Measurements from ENCODE around the gene MCF2L. TPM values are rescaled to one million over a fixed set of nuclear protein-coding genes. Genes with fewer than 3 reads are reported as not detected.

The MCF2L gene
- total RNA-seq, 1 donor from 2014 or later: 16.5 TPM

DNA sequence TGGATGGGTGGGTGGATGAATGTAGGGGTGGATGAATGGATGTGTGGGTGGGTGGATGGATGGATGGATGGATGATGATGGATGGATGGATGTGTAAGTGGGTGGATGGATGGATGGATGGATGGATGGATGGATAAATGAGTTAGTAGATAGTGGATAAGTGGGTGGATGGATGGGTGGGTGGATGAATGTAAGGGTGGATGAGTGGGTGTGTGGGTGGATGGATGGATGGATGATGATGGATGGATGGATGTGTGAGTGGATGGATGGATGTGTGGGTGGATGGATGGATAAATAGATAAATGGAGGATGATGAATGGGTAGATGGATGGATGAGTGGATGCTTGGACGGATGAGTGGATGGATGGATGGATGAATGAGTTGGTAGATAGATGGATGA, 3.2 kb downstream of the MCF2L start:
- H3K9me3 Mint-ChIP-seq (ENCODE audit: unreplicated experiment): no peaks in the 10 kb centered on the region
- no peak overlapping the region for H3K27ac Mint-ChIP-seq (ENCODE audit: unreplicated experiment)
- H3K36me3 Mint-ChIP-seq (ENCODE audit: low read depth, unreplicated experiment): peaks cover 6% of the 10 kb centered on the region
- no peak overlapping the region for H3K4me3 Mint-ChIP-seq (ENCODE audit: unreplicated experiment)
- peaks cover 24% of the 10 kb centered on the region for H3K27me3 Mint-ChIP-seq (ENCODE audit: unreplicated experiment)
- no peak for DNase-seq (ENCODE audit: low spot score)
- no peak for TF ChIP-seq CTCF (IDR thresholded peaks at IDR 0.05; ENCODE audit: unreplicated experiment)
- H3K4me1 Mint-ChIP-seq (ENCODE audit: unreplicated experiment): peaks cover 6% of the 10 kb centered on the region

- Mint-ChIP-seq H3K4me1 (ENCODE audit: unreplicated experiment) (peaks cover 11% of the 10 kb centered on the region), H3K27ac (ENCODE audit: unreplicated experiment) (no peak overlapping the region), H3K4me3 (ENCODE audit: unreplicated experiment) (no peak overlapping the region), H3K36me3 (ENCODE audit: low read depth, unreplicated experiment) (peaks cover 6% of the 10 kb centered on the region), H3K9me3 (ENCODE audit: unreplicated experiment) (no peaks in the 10 kb centered on the region), H3K27me3 (ENCODE audit: unreplicated experiment) (peaks cover 27% of the 10 kb centered on the region)
- no peak for TF ChIP-seq CTCF (IDR thresholded peaks at IDR 0.05; ENCODE audit: unreplicated experiment)
- DNase-seq (ENCODE audit: low spot score): no peak
These were observed 4.0 kb downstream of the MCF2L start for GRCh38 chr13:112972867-112973576.

DNA sequence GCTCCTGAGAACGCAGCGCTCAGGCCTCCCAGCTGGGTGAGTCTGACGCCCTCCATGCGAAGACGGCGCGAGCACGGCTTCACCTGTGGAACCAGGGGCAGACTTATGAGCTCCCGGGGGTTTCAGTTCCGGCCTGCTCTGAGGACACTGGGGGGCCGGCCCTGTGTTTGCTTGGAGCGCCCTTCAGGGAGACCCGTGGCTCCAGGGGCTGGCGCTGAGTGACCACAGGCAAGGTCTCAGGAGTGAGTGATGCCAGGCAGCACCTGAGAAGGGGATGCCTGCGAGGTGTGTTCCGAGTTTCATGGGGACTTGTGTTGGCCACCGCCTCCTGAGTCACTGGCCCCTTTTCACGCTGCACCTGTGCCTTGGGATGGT, 4.5 kb downstream of the MCF2L start:
- Mint-ChIP-seq H3K27ac (ENCODE audit: unreplicated experiment) (no peak overlapping the region), H3K4me3 (ENCODE audit: unreplicated experiment) (no peak overlapping the region), H3K9me3 (ENCODE audit: unreplicated experiment) (no peaks in the 10 kb centered on the region), H3K4me1 (ENCODE audit: unreplicated experiment) (peaks cover 11% of the 10 kb centered on the region), H3K36me3 (ENCODE audit: low read depth, unreplicated experiment) (peaks cover 6% of the 10 kb centered on the region), H3K27me3 (ENCODE audit: unreplicated experiment) (peaks cover 24% of the 10 kb centered on the region)
- no peak for DNase-seq (ENCODE audit: low spot score)
- no peak for TF ChIP-seq CTCF (IDR thresholded peaks at IDR 0.05; ENCODE audit: unreplicated experiment)

- H3K4me3 Mint-ChIP-seq (ENCODE audit: unreplicated experiment): no peak overlapping the region
- peaks cover 16% of the 10 kb centered on the region for H3K4me1 Mint-ChIP-seq (ENCODE audit: unreplicated experiment)
- no peak for DNase-seq (ENCODE audit: low spot score)
- no peak overlapping the region for H3K27ac Mint-ChIP-seq (ENCODE audit: unreplicated experiment)
- no peaks in the 10 kb centered on the region for H3K9me3 Mint-ChIP-seq (ENCODE audit: unreplicated experiment)
- peaks cover 6% of the 10 kb centered on the region for H3K36me3 Mint-ChIP-seq (ENCODE audit: low read depth, unreplicated experiment)
- no peak for TF ChIP-seq CTCF (IDR thresholded peaks at IDR 0.05; ENCODE audit: unreplicated experiment)
- H3K27me3 Mint-ChIP-seq (ENCODE audit: unreplicated experiment): peaks cover 24% of the 10 kb centered on the region
These were observed 5.1 kb downstream of the MCF2L start for GRCh38 chr13:112974125-112974524.

DNA sequence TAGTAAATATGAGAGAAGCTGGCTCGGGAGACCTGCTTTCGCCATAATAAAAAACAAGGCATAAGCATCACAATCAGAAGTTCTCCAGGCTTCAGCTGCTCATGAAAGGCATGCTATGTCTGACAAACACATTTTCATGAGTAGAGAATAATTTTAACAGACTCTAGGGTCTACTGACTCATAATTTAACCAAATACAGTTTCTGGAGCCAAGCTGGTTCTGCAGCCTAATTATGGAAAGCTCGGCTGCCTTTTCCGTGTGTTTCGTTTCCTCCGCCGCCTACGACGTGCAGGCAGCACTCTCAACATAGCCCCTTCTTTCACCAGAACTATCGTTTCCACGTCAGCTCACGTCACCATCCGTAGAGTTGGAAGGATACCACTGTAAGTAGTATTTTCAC, 5.7 kb downstream of the MCF2L start:
- Mint-ChIP-seq H3K9me3 (ENCODE audit: unreplicated experiment) (no peaks in the 10 kb centered on the region), H3K27me3 (ENCODE audit: unreplicated experiment) (peaks cover 19% of the 10 kb centered on the region), H3K4me3 (ENCODE audit: unreplicated experiment) (no peak overlapping the region), H3K36me3 (ENCODE audit: low read depth, unreplicated experiment) (peaks cover 6% of the 10 kb centered on the region), H3K4me1 (ENCODE audit: unreplicated experiment) (peaks cover 11% of the 10 kb centered on the region), H3K27ac (ENCODE audit: unreplicated experiment) (no peak overlapping the region)
- no peak for DNase-seq (ENCODE audit: low spot score)
- TF ChIP-seq CTCF (IDR thresholded peaks at IDR 0.05; ENCODE audit: unreplicated experiment): no peak
